Activated naive CD8-positive, alpha-beta T cell treated with anti-CD3 and anti-CD28 coated beads, Interleukin-2, amount 10 ng/mL, durations not matched to agents 7 days and 5 days (primary cell): ENCODE measurements around the gene HSPA12A. TPM values are rescaled to one million over a fixed set of nuclear protein-coding genes. Genes with fewer than 3 reads are reported as not detected.

Source experiments
- ATAC-seq: fragments of 150-1000 bp; cut with Tn5 transposase; one replicate; pipeline ENCODE4 v1.10.0; 2021; ENCODE audit warnings: low read depth, moderate library complexity
- POLR2A ChIA-PET: fragments of 350-600 bp; sonication (Branson Sonifier 250); formaldehyde crosslinking; loops from one replicate; lab custom pipeline; 2021; ENCODE audit warnings: antibody characterized with exemption; lab: Charles Lee
- DNase-seq: peaks from one replicate; pipeline ENCODE4 v3.0.0; 2021
- H3K27ac Mint-ChIP-seq: one replicate; pipeline ENCODE4 v1.8.0; 2022; ENCODE audit warnings: mild to moderate bottlenecking, mixed read lengths
- H3K27me3 Mint-ChIP-seq: one replicate; pipeline ENCODE4 v1.8.0; 2022; ENCODE audit warnings: mild to moderate bottlenecking, moderate library complexity, mixed read lengths
- H3K36me3 Mint-ChIP-seq: one replicate; pipeline ENCODE4 v1.8.0; 2021; ENCODE audit warnings: mild to moderate bottlenecking, mixed read lengths
- H3K4me1 Mint-ChIP-seq: one replicate; pipeline ENCODE4 v1.8.0; 2021; ENCODE audit warnings: mixed read lengths
- H3K4me3 Mint-ChIP-seq: one replicate; pipeline ENCODE4 v1.8.0; 2022; ENCODE audit warnings: mild to moderate bottlenecking, moderate library complexity, mixed read lengths
- H3K9me3 Mint-ChIP-seq: one replicate; pipeline ENCODE4 v1.8.0; 2021; ENCODE audit warnings: mixed read lengths
- total RNA-seq, 2 experiments: library from RNA; stranded (reverse); gene quantifications; one replicate each; pipeline ENCODE4 v1.2.3, GENCODE V29; 2021

HSPA12A gene
- total RNA-seq, 2 experiments from 2014 or later = 0.06 to 0.09 TPM

- Mint-ChIP-seq H3K9me3 (no peaks in the 10 kb centered on the region), H3K4me1 (peaks cover 2% of the 10 kb centered on the region), H3K27me3 (peaks cover 12% of the 10 kb centered on the region), H3K36me3 (no peaks in the 10 kb centered on the region), H3K4me3 (no peak overlapping the region), H3K27ac (no peak overlapping the region)
- POLR2A ChIA-PET = no interaction called here
- ATAC-seq (no peak), DNase-seq (no peak)
Measured at GRCh38 chr10:116636976-116637375, 105.4 kb downstream of the HSPA12A start.

DNA sequence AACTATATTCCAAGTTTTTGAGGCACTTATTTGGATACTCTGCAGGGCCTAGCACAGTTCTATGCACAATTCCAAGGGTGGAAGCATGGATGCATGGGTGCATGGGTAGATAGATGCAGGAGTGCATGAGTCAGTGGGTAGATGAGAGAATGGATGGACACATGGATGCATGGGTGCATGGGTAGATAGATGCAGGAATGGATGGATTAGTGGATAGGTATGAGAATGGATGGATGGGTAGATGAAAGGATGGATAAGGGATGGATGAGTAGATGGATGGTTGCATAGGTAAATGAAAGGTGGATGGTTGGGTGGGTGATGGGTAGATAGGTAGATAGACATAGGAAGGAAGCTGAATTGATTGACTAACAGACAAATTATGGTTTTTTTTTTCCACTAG is 106.0 kb downstream of the HSPA12A start:
- H3K27ac Mint-ChIP-seq = no peak overlapping the region
- DNase-seq (no peak), ATAC-seq (no peak)
- POLR2A ChIA-PET = no interaction called here
- H3K4me1 Mint-ChIP-seq = peaks cover 2% of the 10 kb centered on the region
- H3K4me3 Mint-ChIP-seq = no peak overlapping the region
- H3K9me3 Mint-ChIP-seq = no peaks in the 10 kb centered on the region
- H3K36me3 Mint-ChIP-seq = no peaks in the 10 kb centered on the region
- H3K27me3 Mint-ChIP-seq = peaks cover 12% of the 10 kb centered on the region

GRCh38 chr10:116634126-116634975 is 108.0 kb downstream of the HSPA12A start:
- Mint-ChIP-seq H3K4me1 (peaks cover 2% of the 10 kb centered on the region), H3K36me3 (no peaks in the 10 kb centered on the region), H3K9me3 (no peaks in the 10 kb centered on the region), H3K4me3 (no peak overlapping the region), H3K27ac (no peak overlapping the region), H3K27me3 (peaks cover 7% of the 10 kb centered on the region)
- ATAC-seq (no peak), DNase-seq (no peak)
- POLR2A ChIA-PET = no interaction called here

- Mint-ChIP-seq H3K27ac (no peak overlapping the region), H3K36me3 (no peaks in the 10 kb centered on the region), H3K4me3 (no peak overlapping the region), H3K9me3 (no peaks in the 10 kb centered on the region), H3K4me1 (peaks cover 2% of the 10 kb centered on the region), H3K27me3 (peaks cover 12% of the 10 kb centered on the region)
- DNase-seq = no peak
- POLR2A ChIA-PET = no interaction called here
- no peak for ATAC-seq
Measured at GRCh38 chr10:116633216-116633600, 109.2 kb downstream of the HSPA12A start.

- no peaks in the 10 kb centered on the region for H3K36me3 Mint-ChIP-seq
- H3K27ac Mint-ChIP-seq = no peak overlapping the region
- POLR2A ChIA-PET = no interaction called here
- no peaks in the 10 kb centered on the region for H3K9me3 Mint-ChIP-seq
- no peak overlapping the region for H3K4me3 Mint-ChIP-seq
- DNase-seq = no peak
- peaks cover 14% of the 10 kb centered on the region for H3K27me3 Mint-ChIP-seq
- ATAC-seq = no peak
- H3K4me1 Mint-ChIP-seq = no peaks in the 10 kb centered on the region
Measured at GRCh38 chr10:116632596-116633215, 109.7 kb downstream of the HSPA12A start.

DNA sequence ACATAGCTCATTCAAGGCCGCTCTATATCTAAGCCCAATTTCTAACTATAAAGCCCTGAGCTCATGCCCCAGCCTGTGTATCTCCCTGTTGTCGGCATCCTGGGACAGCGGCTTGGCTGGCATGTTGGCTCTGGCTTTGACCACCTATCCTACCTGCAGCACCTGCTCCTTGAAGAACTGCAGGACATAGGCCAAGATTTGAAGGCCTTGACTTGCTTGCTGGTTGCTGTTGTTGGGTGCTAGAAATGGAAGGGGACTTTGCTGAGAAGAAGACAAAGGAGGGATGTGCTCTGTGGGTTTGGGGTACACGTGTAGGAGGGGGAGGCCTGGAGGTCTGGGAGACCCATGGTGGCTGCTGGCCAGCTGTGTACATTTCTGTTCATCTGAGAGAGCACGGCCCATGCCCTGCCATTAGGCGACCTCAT is 110.5 kb downstream of the HSPA12A start:
- no peaks in the 10 kb centered on the region for H3K36me3 Mint-ChIP-seq
- H3K9me3 Mint-ChIP-seq = no peaks in the 10 kb centered on the region
- ATAC-seq (no peak), DNase-seq (no peak)
- peaks cover 15% of the 10 kb centered on the region for H3K27me3 Mint-ChIP-seq
- POLR2A ChIA-PET = no interaction called here
- H3K4me1 Mint-ChIP-seq = no peaks in the 10 kb centered on the region
- H3K4me3 Mint-ChIP-seq = no peak overlapping the region
- H3K27ac Mint-ChIP-seq = no peak overlapping the region

GRCh38 chr10:116630020-116630419 is 112.3 kb downstream of the HSPA12A start:
- DNase-seq (no peak), ATAC-seq (no peak)
- Mint-ChIP-seq H3K27me3 (peaks cover 17% of the 10 kb centered on the region), H3K4me3 (no peak overlapping the region), H3K27ac (no peak overlapping the region), H3K9me3 (no peaks in the 10 kb centered on the region), H3K4me1 (no peaks in the 10 kb centered on the region), H3K36me3 (no peaks in the 10 kb centered on the region)
- POLR2A ChIA-PET = no interaction called here

DNA sequence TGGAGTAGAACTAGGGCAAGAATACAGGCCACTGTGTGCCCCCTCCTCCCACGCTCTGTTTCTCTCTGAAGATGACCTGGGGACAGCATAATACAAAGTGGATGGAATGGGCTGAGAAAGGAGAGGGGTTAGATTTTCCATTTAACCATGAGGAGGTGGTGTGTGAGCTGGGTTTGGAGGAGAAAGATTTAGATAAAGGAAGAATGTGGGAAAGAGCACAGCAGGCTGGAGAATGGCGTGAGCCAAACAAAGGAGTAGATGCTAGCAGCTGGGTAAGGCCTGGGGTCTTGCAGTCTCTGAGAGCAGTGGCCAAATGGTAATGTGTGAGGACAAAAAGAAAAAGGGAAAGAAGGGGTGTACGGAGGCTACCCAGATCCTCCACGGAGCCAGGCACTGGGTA is 113.0 kb downstream of the HSPA12A start:
- no peak for DNase-seq
- Mint-ChIP-seq H3K27ac (no peak overlapping the region), H3K9me3 (no peaks in the 10 kb centered on the region), H3K27me3 (peaks cover 17% of the 10 kb centered on the region), H3K36me3 (no peaks in the 10 kb centered on the region), H3K4me3 (no peak overlapping the region), H3K4me1 (no peaks in the 10 kb centered on the region)
- POLR2A ChIA-PET = interaction anchor here (0.6 kb wide), 1 partner anchor 168 kb away, joined by 6 read pairs; no protein-coding TSS in a partner anchor
- ATAC-seq = no peak

GRCh38 chr10:116627386-116627933 is 114.9 kb downstream of the HSPA12A start:
- ATAC-seq = no peak
- Mint-ChIP-seq H3K36me3 (no peaks in the 10 kb centered on the region), H3K4me3 (no peak overlapping the region), H3K9me3 (no peaks in the 10 kb centered on the region), H3K27ac (no peak overlapping the region), H3K4me1 (no peaks in the 10 kb centered on the region), H3K27me3 (peaks cover 18% of the 10 kb centered on the region)
- POLR2A ChIA-PET = no interaction called here
- DNase-seq = no peak

GRCh38 chr10:116626815-116627214 is 115.6 kb downstream of the HSPA12A start:
- Mint-ChIP-seq H3K4me3 (no peak overlapping the region), H3K36me3 (no peaks in the 10 kb centered on the region), H3K27ac (no peak overlapping the region), H3K4me1 (no peaks in the 10 kb centered on the region), H3K27me3 (peaks cover 20% of the 10 kb centered on the region), H3K9me3 (no peaks in the 10 kb centered on the region)
- DNase-seq = no peak
- no peak for ATAC-seq
- POLR2A ChIA-PET = no interaction called here

DNA sequence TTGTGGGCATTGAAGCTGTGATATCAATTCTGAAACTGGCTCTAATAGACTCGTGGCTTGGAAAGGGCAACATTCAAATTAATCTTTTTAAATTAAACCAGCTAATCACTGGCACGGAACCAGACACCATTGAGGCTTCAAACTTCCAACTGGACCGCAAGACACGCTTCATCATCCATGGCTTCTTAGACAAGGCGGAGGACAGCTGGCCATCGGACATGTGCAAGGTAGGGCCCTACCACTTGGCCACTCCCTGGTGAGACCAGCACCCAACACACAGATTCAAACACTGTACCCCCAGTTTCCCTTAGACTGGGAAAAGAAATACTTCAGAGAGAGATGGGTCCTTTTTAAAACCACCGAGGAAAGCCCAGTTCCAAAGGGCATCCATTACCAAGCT is 116.5 kb downstream of the HSPA12A start:
- Mint-ChIP-seq H3K36me3 (no peaks in the 10 kb centered on the region), H3K27ac (no peak overlapping the region), H3K27me3 (peaks cover 18% of the 10 kb centered on the region), H3K4me3 (no peak overlapping the region), H3K9me3 (no peaks in the 10 kb centered on the region), H3K4me1 (no peaks in the 10 kb centered on the region)
- DNase-seq = no peak
- no peak for ATAC-seq
- POLR2A ChIA-PET = no interaction called here

DNA sequence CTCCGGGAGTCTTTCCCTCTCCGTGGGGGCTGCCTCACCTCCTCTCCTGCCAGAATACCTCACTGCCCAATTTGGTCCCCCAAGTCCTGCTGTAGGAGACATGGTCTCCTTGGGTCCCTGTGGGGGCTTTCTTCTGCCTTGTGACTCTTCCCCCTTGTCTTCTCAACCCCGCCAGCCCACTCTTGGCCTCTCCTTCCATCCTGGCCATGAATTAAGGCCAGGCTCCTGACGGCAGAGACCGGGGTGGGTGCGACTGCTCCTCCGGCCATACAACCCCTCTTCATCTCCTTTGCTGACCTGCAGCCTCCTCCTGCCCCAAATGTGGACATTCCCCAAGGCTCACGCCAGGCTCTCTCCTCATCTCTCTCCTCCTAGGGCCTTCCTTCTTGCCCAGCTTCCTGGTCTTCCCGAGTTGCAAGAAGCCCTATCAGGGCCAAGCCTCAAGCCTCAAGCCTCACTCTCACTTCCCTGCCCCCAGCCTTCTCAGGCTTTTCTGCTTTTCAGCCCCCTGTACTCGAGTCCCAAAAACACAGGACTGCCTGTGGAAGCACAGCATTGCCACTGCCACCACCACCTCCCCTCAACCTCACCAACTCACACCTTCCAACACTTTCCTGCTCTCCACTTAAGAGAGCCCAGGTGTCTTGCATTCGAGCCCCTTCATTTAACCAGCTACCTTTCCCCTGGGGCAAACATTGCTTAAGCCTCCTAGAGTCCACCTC is 120.3 kb downstream of the HSPA12A start:
- Mint-ChIP-seq H3K36me3 (no peaks in the 10 kb centered on the region), H3K27ac (no peak overlapping the region), H3K4me3 (no peak overlapping the region), H3K9me3 (no peaks in the 10 kb centered on the region), H3K27me3 (peaks cover 7% of the 10 kb centered on the region), H3K4me1 (no peaks in the 10 kb centered on the region)
- POLR2A ChIA-PET = no interaction called here
- ATAC-seq (no peak), DNase-seq (no peak)

DNA sequence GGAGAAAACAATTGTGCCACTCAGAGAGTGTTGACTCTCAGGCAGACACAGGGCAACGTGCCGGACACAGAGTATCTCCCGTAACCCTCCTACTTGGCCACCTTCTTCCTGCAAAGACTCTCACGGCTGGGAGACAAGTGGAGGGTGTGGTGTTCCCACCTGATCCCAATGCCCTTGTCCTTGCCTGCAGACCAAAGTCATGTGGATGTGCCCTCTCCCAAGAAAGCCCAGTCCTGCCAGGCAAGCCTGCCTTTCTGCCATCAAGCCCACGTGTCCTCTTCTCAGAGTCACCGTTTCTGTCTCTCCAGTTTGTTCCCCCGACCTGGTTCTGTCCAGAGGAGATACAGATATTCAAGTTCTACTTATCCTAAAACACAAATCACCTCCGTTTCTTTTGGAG is 120.9 kb downstream of the HSPA12A start:
- Mint-ChIP-seq H3K4me1 (no peaks in the 10 kb centered on the region), H3K4me3 (no peak overlapping the region), H3K9me3 (no peaks in the 10 kb centered on the region), H3K27me3 (peaks cover 3% of the 10 kb centered on the region), H3K36me3 (no peaks in the 10 kb centered on the region), H3K27ac (no peak overlapping the region)
- ATAC-seq (no peak), DNase-seq (no peak)
- POLR2A ChIA-PET = no interaction called here
